HG02884 (cell line): ENCODE data around the gene CD33.

Experiments used
- ATAC-seq: cut with Tn5 transposase; IDR thresholded peaks from one replicate; pipeline ENCODE4 v1.9.1; 2021; ENCODE audit warnings: mild to moderate bottlenecking, moderate library complexity; ENCODE audit not compliant: unreplicated experiment

Gene CD33

GRCh38 chr19:51258165-51259160 is 33.6 kb downstream of the CD33 start:
- ATAC-seq, result no peak

DNA sequence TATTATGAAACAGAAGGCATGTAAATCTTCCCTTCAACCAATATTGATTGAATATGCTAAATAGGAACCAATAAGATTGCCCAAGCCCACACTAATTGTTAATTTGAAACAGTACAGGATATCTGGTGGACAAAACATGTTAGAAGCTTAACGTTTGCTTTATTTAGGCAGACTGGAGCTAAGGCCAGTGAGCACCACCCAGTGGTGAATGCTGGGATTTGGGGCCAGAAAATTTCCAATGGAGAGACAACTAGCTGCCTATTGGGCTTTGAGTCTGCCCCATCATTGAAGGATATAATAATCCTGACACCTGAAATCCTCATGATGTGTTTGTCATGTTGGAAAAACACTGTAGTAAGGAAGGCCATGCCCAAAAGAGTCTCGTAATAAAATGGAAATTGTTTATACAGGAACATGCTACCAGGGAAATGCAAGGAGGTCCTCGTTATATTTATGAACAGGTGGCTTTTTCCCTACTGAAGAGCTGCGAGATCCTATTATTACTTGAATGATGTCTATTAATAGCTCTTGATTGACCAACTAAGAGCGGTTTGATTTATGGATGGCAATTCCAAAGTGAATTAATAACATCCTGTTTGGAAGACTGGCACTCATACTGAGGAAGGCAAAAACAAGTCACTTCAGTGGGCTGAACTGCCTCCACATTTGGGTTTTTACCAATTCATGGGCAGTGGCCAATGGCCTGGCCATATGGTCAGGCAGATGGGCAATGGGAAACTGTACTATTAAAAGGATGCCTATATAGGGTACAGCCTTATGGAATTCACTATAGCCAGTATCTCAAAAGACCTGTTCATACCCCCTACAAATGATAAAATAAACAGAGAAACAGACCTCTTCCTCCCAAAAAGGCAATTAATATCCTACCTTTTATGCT is 34.7 kb downstream of the CD33 start:
- ATAC-seq, result no peak

DNA sequence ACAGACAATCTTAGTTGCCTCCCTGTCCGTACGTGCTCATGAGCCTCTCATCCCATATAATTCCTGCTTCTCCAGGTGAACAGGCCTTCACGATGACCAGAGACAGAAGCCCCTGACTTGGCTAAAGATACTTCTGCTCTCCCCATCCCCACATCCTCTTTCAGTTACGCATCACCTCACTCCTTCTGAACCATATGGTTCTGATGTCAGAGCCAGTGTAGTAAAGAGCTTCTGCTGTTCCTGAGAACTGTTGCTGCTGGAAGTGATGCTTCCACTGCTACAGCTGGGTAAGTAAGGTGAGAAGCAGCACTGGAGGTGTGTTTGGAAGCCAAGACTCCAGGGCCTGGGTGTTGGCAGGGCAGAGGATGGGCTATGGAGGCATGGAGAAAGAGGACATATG is 38.9 kb downstream of the CD33 start:
- no peak for ATAC-seq

DNA sequence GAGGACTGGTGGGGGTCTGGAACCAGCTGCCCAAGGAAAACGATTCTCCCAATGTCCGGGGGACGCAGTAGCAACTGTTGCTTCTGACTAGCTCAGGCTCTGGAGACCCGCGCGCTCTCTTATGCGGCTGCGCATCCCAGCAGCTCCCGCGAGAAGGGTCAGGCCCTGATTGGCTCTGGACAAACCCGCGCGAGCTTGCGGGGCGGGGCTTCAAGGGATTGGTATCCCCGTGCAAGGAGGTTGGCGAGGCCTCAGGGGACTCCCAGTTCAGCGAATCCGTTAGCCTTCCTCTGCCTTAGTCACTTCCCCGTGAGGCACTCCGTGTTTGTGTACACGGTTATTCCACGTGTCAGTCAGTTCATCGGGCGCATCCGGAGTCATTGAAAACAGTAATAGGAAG is 46.2 kb downstream of the CD33 start:
- ATAC-seq, result no peak

- ATAC-seq, result no peak
These were observed 47.4 kb downstream of the CD33 start for GRCh38 chr19:51272183-51272810.

DNA sequence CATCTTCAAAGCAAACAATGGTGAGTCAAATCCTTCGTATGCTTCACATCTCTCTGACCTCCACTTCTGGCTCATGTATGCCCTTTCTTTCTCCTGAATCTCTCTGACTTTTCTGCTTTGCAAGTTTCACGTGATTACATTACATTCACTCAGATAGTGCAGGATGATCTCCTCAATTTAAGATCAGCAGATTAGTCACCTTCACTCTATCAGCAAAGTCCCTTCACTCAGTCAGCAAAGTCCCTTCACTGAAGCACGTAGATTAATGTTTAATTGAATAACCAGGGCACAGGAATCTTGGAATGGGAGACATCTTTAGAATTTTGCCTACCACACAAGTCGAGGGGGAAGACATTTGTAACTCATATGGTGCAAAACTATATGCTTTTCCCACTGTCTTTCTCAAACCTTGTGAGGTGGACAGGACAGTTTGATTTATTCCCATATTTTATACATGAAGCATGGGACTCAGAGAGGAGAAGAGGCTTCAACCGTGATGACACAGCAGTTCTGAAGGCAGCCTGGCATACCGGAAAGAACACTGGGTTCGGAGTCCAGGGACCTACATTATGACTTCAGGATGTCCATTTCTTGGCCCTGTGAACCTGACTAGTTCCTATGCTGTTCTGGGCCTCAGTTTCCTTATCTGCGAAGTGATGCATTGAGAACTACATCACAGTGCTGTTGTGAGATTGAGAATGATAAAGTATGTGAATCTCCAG is 49.3 kb downstream of the CD33 start:
- no peak for ATAC-seq

- ATAC-seq, result no peak
These were observed 52.2 kb downstream of the CD33 start for GRCh38 chr19:51277112-51277511.

DNA sequence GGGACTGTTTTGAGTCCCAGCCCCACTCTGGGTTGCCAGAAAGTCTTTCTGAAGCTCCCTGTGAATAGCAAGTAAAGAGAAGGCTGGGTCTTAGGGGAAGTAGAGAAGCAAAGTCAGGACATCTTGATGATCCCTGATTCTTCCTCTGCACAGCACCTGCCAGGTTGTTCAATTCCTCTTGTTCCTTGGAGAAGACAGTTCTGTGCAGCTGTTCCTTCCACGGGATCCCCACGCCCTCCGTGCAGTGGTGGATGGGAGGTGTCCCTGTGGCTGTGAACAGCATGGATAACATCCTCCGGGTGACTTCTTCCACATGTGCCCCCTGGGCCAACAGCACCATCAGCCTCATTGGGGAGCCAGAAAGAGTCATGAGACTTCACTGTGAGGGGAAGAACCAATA is 57.5 kb downstream of the CD33 start:
- no peak for ATAC-seq

GRCh38 chr19:51285682-51286081 is 60.8 kb downstream of the CD33 start:
- ATAC-seq, result no peak
